K562 (cell line): ENCODE data around the gene LAMA4. TPM values are rescaled to one million over a fixed set of nuclear protein-coding genes. Genes with fewer than 3 reads are reported as not detected.

ENCODE experiments used
- ATAC-seq: fragments of 200-7000 bp; cut with Tn5 transposase; 3 replicates; pipeline ENCODE4 v1.9.1; 2020; ENCODE audit warnings: moderate library complexity
- BruUV-seq: library from RNA; stranded (reverse); fragments of 400-500 nt; replicated peaks from 2 replicates; lab custom pipeline; 2021; lab: Mats Ljungman, UMichigan
- CTCF ChIA-PET: fragments of 300-600 bp; formaldehyde crosslinking; extraction: SDS; loops from one replicate; lab custom pipeline; 2021; ENCODE audit warnings: low intra/inter-chr PET ratio; lab: Yijun Ruan, JAX
- POLR2A ChIA-PET: fragments of 300-600, 350-650 bp; sonication (Branson Sonifier 250); formaldehyde crosslinking; extraction: SDS; loops from one replicate; lab custom pipeline; 2021; ENCODE audit warnings: antibody characterized with exemption, inconsistent platforms; lab: Yijun Ruan, JAX
- DNase-seq, 4 experiments: peaks; one replicate each; pipeline versions ENCODE4 v3.0.0 to v3.0.0-alpha.2; 2011 to 2018; ENCODE audit warnings: low spot score in 3 of 4, mixed read lengths in 3 of 4; ENCODE audit errors: extremely low read depth in 1 of 4
- FAIRE-seq: peaks from 2 replicates; lab custom pipeline; 2011; peaks lifted over from hg19 to GRCh38; lab: Jason Lieb, UNC
- H2AFZ ChIP-seq: 2 replicates; pipeline ENCODE4 v1.6.0; 2011; ENCODE audit warnings: low read depth, low read length, control low read depth, inconsistent platforms
- H3K27ac ChIP-seq: fragments of 200-600 bp; 3 replicates; pipeline ENCODE4 v1.8.0; 2011; ENCODE audit warnings: low read depth, mild to moderate bottlenecking, control low read depth, inconsistent platforms, low read length, moderate library complexity, mixed read lengths; ENCODE audit errors: extremely low read depth
- H3K27me3 ChIP-seq, 2 experiments: fragments of 300-600 bp in 1 of 2; 2 replicates in 1 of 2; 3 replicates in 1 of 2; pipeline versions ENCODE4 v1.6.0 to v1.8.0; 2011; ENCODE audit warnings: inconsistent platforms in 2 of 2, low read length in 2 of 2, mild to moderate bottlenecking in 1 of 2, mixed read lengths in 1 of 2, moderate library complexity in 1 of 2; ENCODE audit not compliant: control insufficient read depth in 2 of 2, insufficient read depth in 2 of 2
- H3K36me3 ChIP-seq: fragments of 300-600 bp; 3 replicates; pipeline ENCODE4 v1.8.0; 2011; ENCODE audit warnings: mild to moderate bottlenecking, low read length, inconsistent platforms; ENCODE audit not compliant: control insufficient read depth, insufficient read depth
- H3K4me1 ChIP-seq, 2 experiments: fragments of 200-600 bp in 1 of 2; replicated peaks in 1 of 2; 2 replicates in 1 of 2; 3 replicates in 1 of 2; pipeline versions ENCODE4 v1.5.1 to v1.8.0; 2011; ENCODE audit warnings: inconsistent platforms in 2 of 2, low read length in 2 of 2, mild to moderate bottlenecking in 1 of 2, mixed read lengths in 1 of 2, moderate library complexity in 1 of 2; ENCODE audit not compliant: control insufficient read depth in 2 of 2, insufficient read depth in 2 of 2
- H3K4me2 ChIP-seq: 2 replicates; pipeline ENCODE4 v1.6.1; 2011; ENCODE audit warnings: low read length, control low read depth, inconsistent platforms, mixed read lengths; ENCODE audit not compliant: insufficient read depth
- H3K4me3 ChIP-seq: fragments of 200-600 bp; sonication (generic), shearing (Covaris generic); 2 replicates; pipeline ENCODE4 v1.5.1; 2016; ENCODE audit warnings: control low read depth, inconsistent platforms
- H3K79me2 ChIP-seq: fragments of 200-600 bp; 3 replicates; pipeline ENCODE4 v1.8.0; 2011; ENCODE audit warnings: low read length, inconsistent platforms; ENCODE audit not compliant: control insufficient read depth, insufficient read depth
- H3K9ac ChIP-seq, 2 experiments: 2 replicates each; pipeline versions ENCODE4 v1.6.0 to v1.6.1; 2011; ENCODE audit warnings: low read depth in 2 of 2, low read length in 2 of 2, control low read depth in 1 of 2, inconsistent platforms in 1 of 2, mild to moderate bottlenecking in 1 of 2, mixed read lengths in 1 of 2; ENCODE audit not compliant: insufficient read depth in 1 of 2
- H3K9me1 ChIP-seq: one replicate; pipeline ENCODE4 v1.6.0; 2011; ENCODE audit warnings: inconsistent platforms, mild to moderate bottlenecking, low read length, moderate library complexity; ENCODE audit not compliant: control insufficient read depth, insufficient read depth
- H3K9me3 ChIP-seq: replicated peaks from 2 replicates; pipeline ENCODE4 v1.5.1; 2011; ENCODE audit warnings: low read depth, low read length, inconsistent platforms; ENCODE audit not compliant: control insufficient read depth, insufficient read depth
- H4K20me1 ChIP-seq: replicated peaks from 2 replicates; pipeline ENCODE4 v1.6.1; 2011; ENCODE audit warnings: low read length, inconsistent platforms, mixed read lengths; ENCODE audit not compliant: control insufficient read depth, insufficient read depth
- CREBBP ChIP-seq: IDR thresholded peaks from one replicate; pipeline ENCODE4 v1.6.1; 2012; ENCODE audit warnings: low read depth, mild to moderate bottlenecking, control low read depth, inconsistent platforms, low read length
- E2F8 ChIP-seq: fragments of 450-650 bp; IDR thresholded peaks from 2 replicates; pipeline ENCODE4 v1.7.1; 2018; ENCODE audit warnings: mild to moderate bottlenecking, low read depth; ENCODE audit not compliant: partially characterized antibody
- ELK3 ChIP-seq: fragments of 450-650 bp; formaldehyde crosslinking; IDR thresholded peaks from 2 replicates; pipeline ENCODE4 v1.4.0; 2020; ENCODE audit warnings: mild to moderate bottlenecking
- NR3C1 ChIP-seq: sonication (generic); formaldehyde crosslinking; IDR thresholded peaks from 2 replicates; pipeline ENCODE4 v1.8.1; 2022; ENCODE audit warnings: missing genetic modification reagents
- PATZ1 ChIP-seq: fragments of 250-450 bp; sonication (Bioruptor Pico); IDR thresholded peaks from 2 replicates; pipeline ENCODE4 v1.5.0; 2020; ENCODE audit warnings: mild to moderate bottlenecking, borderline replicate concordance
- PHB2 ChIP-seq: fragments of 450-650 bp; IDR thresholded peaks from 2 replicates; pipeline ENCODE4 v1.6.1; 2017; ENCODE audit warnings: low read depth
- STAG1 ChIP-seq: sonication (generic); formaldehyde crosslinking; IDR thresholded peaks from 2 replicates; pipeline ENCODE4 v1.5.0; 2020; ENCODE audit warnings: missing genetic modification reagents, borderline replicate concordance
- ZNF263 ChIP-seq: sonication (generic); formaldehyde crosslinking; IDR thresholded peaks from 2 replicates; pipeline ENCODE4 v1.8.0; 2022; ENCODE audit warnings: mild to moderate bottlenecking, missing genetic modification reagents, borderline replicate concordance
- ZNF311 ChIP-seq: fragments of 250-450 bp; sonication (Bioruptor Pico); IDR thresholded peaks from 2 replicates; pipeline ENCODE4 v1.4.0; 2020; ENCODE audit warnings: mild to moderate bottlenecking, moderate library complexity
- WGBS: fragments of 100-300 bp; shearing (Covaris generic); methylation state at CpG from one replicate; pipeline ENCODE4 v1.1.6; 2016; ENCODE audit warnings: low coverage, mixed read lengths; ENCODE audit not compliant: insufficient coverage; ENCODE audit errors: missing lambda C conversion rate; 5-methylcytosine and 5-hydroxymethylcytosine counted together
- in situ Hi-C: fragments of 300-500 bp; cut with MboI; formaldehyde crosslinking; loops from 4 replicates; pipeline ENCODE4 v1.15.0; 2018; ENCODE audit warnings: inconsistent platforms, mixed read lengths
- intact Hi-C: fragments of 100-400 bp; cut with micrococcal nuclease; formaldehyde crosslinking; loops from 2 replicates; pipeline ENCODE4 v1.14.2; 2022
- polyA plus RNA-seq, 8 experiments: library from polyadenylated mRNA; depleted of rRNA in 4 of 8; stranded (reverse) in 5 of 8; unstranded in 3 of 8; fragments of >200 nt; fragmentation: Nextera tagmentation in 2 of 8; fragmentation: Illumina TruSeq in 1 of 8; extraction: Ambion mirVana in 2 of 8; extraction: Trizol in 1 of 8; gene quantifications; 2 replicates each; pipeline versions ENCODE4 v1.2.1 to v1.2.3, GENCODE V29; 2011 to 2014; ENCODE audit warnings: inconsistent platforms in 1 of 8, missing spikeins in 1 of 8
- total RNA-seq, 7 experiments: library from RNA; depleted of rRNA in 6 of 7; stranded (reverse); fragments of >200 nt in 6 of 7; fragmentation: Illumina TruSeq in 2 of 7; extraction: Trizol in 2 of 7; gene quantifications; 2 replicates each; pipeline versions ENCODE4 v1.2.1 to v1.2.3, GENCODE V29; 2011 to 2021; ENCODE audit warnings: low replicate concordance in 1 of 7

Gene LAMA4
- total and polyA plus RNA-seq, 9 of the 15 experiments (the other 6 are each of a cell fraction or from before 2014, with no cell fraction given): 0.05 to 2.9 (median 0.51) TPM

GRCh38 chr6:112187736-112188135, 66.6 kb downstream of the LAMA4 start:
- Histone ChIP-seq H3K36me3 (no peaks in the 10 kb centered on the region), H3K79me2 (no peaks in the 10 kb centered on the region), H4K20me1 (no peaks in the 10 kb centered on the region; the same call in 1 of the 2 replicates), H3K27ac (no peak overlapping the region), H3K4me2 (no peak overlapping the region), H3K27me3 (peaks cover 4% of the 10 kb centered on the region in 2 experiments; a peak in 3 of 5 replicates), H2AFZ (no peak overlapping the region), H3K9me3 (no peaks in the 10 kb centered on the region), H3K9me1 (no peaks in the 10 kb centered on the region), H3K4me3 (no peak overlapping the region), H3K9ac (no peak overlapping the region), H3K4me1 (no peaks in the 10 kb centered on the region)
- ATAC-seq (no peak), DNase-seq (no peak), FAIRE-seq (no peak)
- no TSS peak for BruUV-seq
- 0% methylated on average over 6 of the region's 6 CpGs for WGBS
- intact Hi-C loops (loop anchor here (10.0 kb wide), 1 partner anchor 1717 kb away; no protein-coding TSS in a partner anchor), in situ Hi-C loops (loop anchor here (25.0 kb wide), 1 partner anchor 1725 kb away; no protein-coding TSS in a partner anchor)
- POLR2A ChIA-PET: no interaction called here
- CTCF ChIA-PET: no interaction called here
- no peak for TF ChIP-seq ZNF263 (CRISPR knock-in tag)
- TF ChIP-seq E2F8: no peak
- TF ChIP-seq ELK3: no peak
- no peak for TF ChIP-seq PHB2
- no peak for TF ChIP-seq NR3C1 (CRISPR knock-in tag)
- no peak for TF ChIP-seq PATZ1 (CRISPR knock-in tag)
- no peak for TF ChIP-seq CREBBP
- no peak for TF ChIP-seq ZNF311 (CRISPR knock-in tag)
- TF ChIP-seq STAG1 (CRISPR knock-in tag): no peak
